Trophoblast cell (in vitro differentiated cells and primary cell): ENCODE measurements around the gene FCHSD2.
"Not testable (repeated sequence)": the region's sequence is repeated elsewhere in the genome, so short reads cannot be mapped to it uniquely, and the experiment has no call there.

Experiments
- DNase-seq, 2 donors: peaks; one replicate each; pipeline ENCODE4 v3.0.0-alpha.2; 2016
- H2AFZ ChIP-seq: 2 replicates; pipeline ENCODE4 v1.6.1; 2013; ENCODE audit warnings: low read length, moderate library complexity, mild to moderate bottlenecking; ENCODE audit not compliant: insufficient read depth, poor library complexity
- H2AK5ac ChIP-seq: 2 replicates; pipeline ENCODE4 v1.6.1; 2013; ENCODE audit warnings: mild to moderate bottlenecking, low read length
- H2BK120ac ChIP-seq: 2 replicates; pipeline ENCODE4 v1.6.1; 2013; ENCODE audit warnings: low read length, mild to moderate bottlenecking, moderate library complexity; ENCODE audit not compliant: insufficient read depth, poor library complexity
- H2BK12ac ChIP-seq: 2 replicates; pipeline ENCODE4 v1.6.1; 2013; ENCODE audit warnings: mild to moderate bottlenecking, low read length, moderate library complexity
- H2BK5ac ChIP-seq: 2 replicates; pipeline ENCODE4 v1.6.1; 2013; ENCODE audit warnings: low read length, low read depth, moderate library complexity, mild to moderate bottlenecking; ENCODE audit not compliant: poor library complexity
- H3K14ac ChIP-seq: 2 replicates; pipeline ENCODE4 v1.6.1; 2013; ENCODE audit warnings: mild to moderate bottlenecking, low read length
- H3K18ac ChIP-seq: 2 replicates; pipeline ENCODE4 v1.6.1; 2013; ENCODE audit warnings: mild to moderate bottlenecking, low read length
- H3K23ac ChIP-seq: 2 replicates; pipeline ENCODE4 v1.6.1; 2013; ENCODE audit warnings: low read length
- H3K27ac ChIP-seq: 2 replicates; pipeline ENCODE4 v1.5.1; 2013; ENCODE audit warnings: low read depth, mild to moderate bottlenecking, inconsistent platforms, low read length, moderate library complexity
- H3K27me3 ChIP-seq: 2 replicates; pipeline ENCODE4 v1.6.1; 2013; ENCODE audit warnings: inconsistent platforms, mild to moderate bottlenecking, low read length, moderate library complexity; ENCODE audit not compliant: insufficient read depth
- H3K36me3 ChIP-seq, 2 experiments: 1 replicate in 1 of 2; 2 replicates in 1 of 2; pipeline ENCODE4 v1.6.1; 2013; ENCODE audit warnings: low read length in 2 of 2, mild to moderate bottlenecking in 2 of 2, moderate library complexity in 1 of 2; ENCODE audit not compliant: insufficient read depth in 2 of 2, control insufficient read depth in 1 of 2
- H3K4ac ChIP-seq: 2 replicates; pipeline ENCODE4 v1.6.1; 2013; ENCODE audit warnings: low read depth, mild to moderate bottlenecking, low read length, moderate library complexity
- H3K4me1 ChIP-seq, 2 experiments: 1 replicate in 1 of 2; 2 replicates in 1 of 2; pipeline ENCODE4 v1.6.1; 2013; ENCODE audit warnings: low read length in 2 of 2, mild to moderate bottlenecking in 2 of 2, moderate library complexity in 1 of 2; ENCODE audit not compliant: insufficient read depth in 2 of 2, control insufficient read depth in 1 of 2
- H3K4me2 ChIP-seq: 2 replicates; pipeline ENCODE4 v1.6.1; 2013; ENCODE audit warnings: inconsistent platforms, mild to moderate bottlenecking, low read length, moderate library complexity
- H3K4me3 ChIP-seq: 2 replicates; pipeline ENCODE4 v1.5.1; 2013; ENCODE audit warnings: mild to moderate bottlenecking, low read depth, low read length, inconsistent platforms
- H3K79me1 ChIP-seq: one replicate; pipeline ENCODE4 v1.6.1; 2013; ENCODE audit warnings: low read length
- H3K79me2 ChIP-seq: 2 replicates; pipeline ENCODE4 v1.6.1; 2013; ENCODE audit warnings: low read length, mild to moderate bottlenecking; ENCODE audit not compliant: control insufficient read depth, insufficient read depth, poor library complexity
- H3K9ac ChIP-seq: 2 replicates; pipeline ENCODE4 v1.6.1; 2013; ENCODE audit warnings: mild to moderate bottlenecking, low read length
- H3K9me3 ChIP-seq: 2 replicates; pipeline ENCODE4 v1.6.1; 2013; ENCODE audit warnings: low read depth, mild to moderate bottlenecking, control low read depth, inconsistent platforms, low read length; ENCODE audit not compliant: insufficient read depth
- H4K12ac ChIP-seq: 2 replicates; pipeline ENCODE4 v1.6.1; 2013; ENCODE audit warnings: low read depth, mild to moderate bottlenecking, low read length, moderate library complexity
- H4K8ac ChIP-seq: 2 replicates; pipeline ENCODE4 v1.6.1; 2013; ENCODE audit warnings: low read depth, mild to moderate bottlenecking, low read length, moderate library complexity
- H4K91ac ChIP-seq: one replicate; pipeline ENCODE4 v1.6.1; 2013; ENCODE audit warnings: low read depth, mild to moderate bottlenecking, low read length, moderate library complexity
- WGBS: extraction: QIAGEN DNeasy Blood & Tissue Kit; methylation state at CpG from one replicate; pipeline ENCODE4 v1.1.7; 2013; ENCODE audit warnings: missing lambda C conversion rate; ENCODE audit not compliant: insufficient read length, insufficient coverage; ENCODE audit errors: extremely low coverage; 5-methylcytosine and 5-hydroxymethylcytosine counted together

FCHSD2 gene

GRCh38 chr11:72920001-72920400, 222.1 kb downstream of the FCHSD2 start:
- no peak overlapping the region for H3K23ac ChIP-seq
- no peak overlapping the region for H2BK12ac ChIP-seq
- no peak overlapping the region for H3K4me2 ChIP-seq
- H4K8ac ChIP-seq, result no peak overlapping the region
- no peak overlapping the region for H3K4me3 ChIP-seq
- no peak overlapping the region for H3K9ac ChIP-seq
- no peak overlapping the region for H3K18ac ChIP-seq
- no peaks in the 10 kb centered on the region for H3K4me1 ChIP-seq
- no peak overlapping the region for H2BK120ac ChIP-seq
- H2AFZ ChIP-seq, result no peak overlapping the region
- H3K36me3 ChIP-seq, result no peaks in the 10 kb centered on the region
- no peaks in the 10 kb centered on the region for H3K9me3 ChIP-seq
- no peak overlapping the region for H3K27ac ChIP-seq
- no peak for DNase-seq
- H3K79me1 ChIP-seq, result no peaks in the 10 kb centered on the region
- H3K14ac ChIP-seq, result no peak overlapping the region
- H3K79me2 ChIP-seq, result no peaks in the 10 kb centered on the region
- H2BK5ac ChIP-seq, result no peak overlapping the region
- H4K91ac ChIP-seq, result no peak overlapping the region
- H3K27me3 ChIP-seq, result no peaks in the 10 kb centered on the region
- H2AK5ac ChIP-seq, result no peak overlapping the region
- no peak overlapping the region for H3K4ac ChIP-seq
- H4K12ac ChIP-seq, result no peak overlapping the region

GRCh38 chr11:72918851-72919250, 223.3 kb downstream of the FCHSD2 start:
- Histone ChIP-seq H4K91ac (no peak overlapping the region), H4K8ac (no peak overlapping the region), H3K79me1 (no peaks in the 10 kb centered on the region), H3K27ac (no peak overlapping the region), H3K9me3 (no peaks in the 10 kb centered on the region), H3K79me2 (no peaks in the 10 kb centered on the region), H3K14ac (no peak overlapping the region), H3K18ac (no peak overlapping the region), H2BK120ac (no peak overlapping the region), H3K23ac (no peak overlapping the region), H3K4me1 (no peaks in the 10 kb centered on the region), H3K4me3 (no peak overlapping the region), H3K9ac (no peak overlapping the region), H2BK5ac (no peak overlapping the region), H3K4me2 (no peak overlapping the region), H2BK12ac (no peak overlapping the region), H4K12ac (no peak overlapping the region), H3K4ac (no peak overlapping the region), H3K36me3 (no peaks in the 10 kb centered on the region), H3K27me3 (no peaks in the 10 kb centered on the region), H2AK5ac (no peak overlapping the region), H2AFZ (no peak overlapping the region)
- no peak for DNase-seq

- no peak overlapping the region for H3K23ac ChIP-seq
- H3K27me3 ChIP-seq, result no peaks in the 10 kb centered on the region
- no peaks in the 10 kb centered on the region for H3K4me1 ChIP-seq
- H2BK5ac ChIP-seq, result no peak overlapping the region
- no peaks in the 10 kb centered on the region for H3K79me2 ChIP-seq
- H3K27ac ChIP-seq, result no peak overlapping the region
- no peak overlapping the region for H2BK120ac ChIP-seq
- no peak overlapping the region for H3K14ac ChIP-seq
- H3K79me1 ChIP-seq, result no peaks in the 10 kb centered on the region
- no CpG with 5 or more reads among the region's 1 CpG for WGBS
- H3K4me3 ChIP-seq, result no peak overlapping the region
- no peak overlapping the region for H2AFZ ChIP-seq
- no peak overlapping the region for H3K4ac ChIP-seq
- H3K18ac ChIP-seq, result no peak overlapping the region
- H2AK5ac ChIP-seq, result no peak overlapping the region
- H3K36me3 ChIP-seq, result no peaks in the 10 kb centered on the region
- H3K4me2 ChIP-seq, result no peak overlapping the region
- no peak overlapping the region for H4K8ac ChIP-seq
- H3K9me3 ChIP-seq, result peaks cover 3% of the 10 kb centered on the region
- no peak overlapping the region for H4K12ac ChIP-seq
- no peak overlapping the region for H4K91ac ChIP-seq
- H2BK12ac ChIP-seq, result no peak overlapping the region
- no peak overlapping the region for H3K9ac ChIP-seq
- no peak for DNase-seq
These were observed 229.9 kb downstream of the FCHSD2 start for GRCh38 chr11:72912253-72912652.

- H3K9me3 ChIP-seq, H3K79me2 ChIP-seq, H2BK5ac ChIP-seq, H4K91ac ChIP-seq, H3K9ac ChIP-seq, H2BK12ac ChIP-seq, H3K18ac ChIP-seq, H3K14ac ChIP-seq, H3K36me3 ChIP-seq, H2AFZ ChIP-seq, H2AK5ac ChIP-seq, H3K4me3 ChIP-seq, DNase-seq, H2BK120ac ChIP-seq, H3K4me2 ChIP-seq, H3K23ac ChIP-seq, H3K4ac ChIP-seq, H3K79me1 ChIP-seq, H3K27ac ChIP-seq, H4K12ac ChIP-seq, H4K8ac ChIP-seq, H3K4me1 ChIP-seq, H3K27me3 ChIP-seq: not testable (repeated sequence)
- no CpG with 5 or more reads among the region's 42 CpGs for WGBS
These were observed 232.3 kb downstream of the FCHSD2 start for GRCh38 chr11:72909558-72910388.
